ENCODE results near the gene CXXC4. TPM values are rescaled to one million over a fixed set of nuclear protein-coding genes. Genes with fewer than 3 reads are reported as not detected.

CXXC4 gene
- total and polyA plus RNA-seq, 2 of the 13 experiments (the other 11 are each of a cell fraction or from before 2014, with no cell fraction given) = not detected

DNA sequence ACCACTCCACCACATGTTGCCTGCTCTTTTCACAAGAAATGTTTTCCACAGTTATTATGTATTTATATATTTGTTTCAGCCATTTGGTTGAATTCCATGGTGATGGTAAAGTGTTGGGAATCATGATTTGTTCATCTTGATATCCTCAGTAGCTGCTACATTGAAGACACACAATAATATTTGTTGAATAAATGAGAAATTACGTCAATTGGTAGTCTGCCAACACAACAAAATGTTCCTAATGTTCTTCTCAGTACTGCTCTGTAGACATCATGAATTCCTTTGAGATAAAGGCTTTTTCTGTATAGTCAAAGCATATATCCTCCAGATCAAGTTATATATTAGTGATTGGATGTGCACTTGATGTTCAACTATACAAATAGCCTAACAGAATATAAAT, 29.5 kb downstream of the CXXC4 start:
- H3K27me3 ChIP-seq (ENCODE audit: control insufficient read depth in 1 of 2, insufficient read depth in 2 of 2, low read length in 2 of 2) = no peaks in the 10 kb centered on the region
- FAIRE-seq (no peak), DNase-seq (ENCODE audit: low spot score) (no peak), ATAC-seq (no peak)
- H2AFZ ChIP-seq (ENCODE audit: low read length) = no peak overlapping the region
- no peaks in the 10 kb centered on the region for H3K36me3 ChIP-seq (replicated peaks in 1 of 2; ENCODE audit: control insufficient read depth in 1 of 2, insufficient read depth in 2 of 2, low read length in 2 of 2)
- H3K9me3 ChIP-seq (ENCODE audit: low read length) = no peaks in the 10 kb centered on the region
- H4K20me1 ChIP-seq (ENCODE audit: insufficient read depth, low read length) = no peaks in the 10 kb centered on the region
- no peak overlapping the region for H3K9ac ChIP-seq (ENCODE audit: insufficient read depth, low read depth, low read length)
- no peak overlapping the region for H3K4me2 ChIP-seq (ENCODE audit: low read depth, low read length)
- intact Hi-C loops (cut with micrococcal nuclease; ENCODE audit: unreplicated experiment) = no loop called here
- ChIA-PET POLR2A (no interaction called here), CTCF (ENCODE audit: low intra/inter-chr PET ratio, low total read pairs) (no interaction called here)
- H3K79me2 ChIP-seq (ENCODE audit: insufficient read depth, low read length) = no peaks in the 10 kb centered on the region
- no TSS peak for BruUV-seq (replicated peaks)
- H3K27ac ChIP-seq (ENCODE audit: extremely low read length, insufficient read depth, low read length) = no peak overlapping the region
- 0% methylated on average over 1 of the region's 1 CpG for WGBS (ENCODE audit: low lambda C conversion rate)
- TF ChIP-seq, protein P1, sequence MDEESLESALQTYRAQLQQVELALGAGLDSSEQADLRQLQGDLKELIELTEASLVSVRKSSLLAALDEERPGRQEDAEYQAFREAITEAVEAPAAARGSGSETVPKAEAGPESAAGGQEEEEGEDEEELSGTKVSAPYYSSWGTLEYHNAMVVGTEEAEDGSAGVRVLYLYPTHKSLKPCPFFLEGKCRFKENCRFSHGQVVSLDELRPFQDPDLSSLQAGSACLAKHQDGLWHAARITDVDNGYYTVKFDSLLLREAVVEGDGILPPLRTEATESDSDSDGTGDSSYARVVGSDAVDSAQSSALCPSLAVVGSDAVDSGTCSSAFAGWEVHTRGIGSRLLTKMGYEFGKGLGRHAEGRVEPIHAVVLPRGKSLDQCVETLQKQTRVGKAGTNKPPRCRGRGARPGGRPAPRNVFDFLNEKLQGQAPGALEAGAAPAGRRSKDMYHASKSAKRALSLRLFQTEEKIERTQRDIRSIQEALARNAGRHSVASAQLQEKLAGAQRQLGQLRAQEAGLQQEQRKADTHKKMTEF (CRISPR knock-in tag; IDR thresholded peaks at IDR 0.05) = no peak
- TF ChIP-seq SOX5 (CRISPR knock-in tag; IDR thresholded peaks at IDR 0.05; ENCODE audit: borderline replicate concordance) (no peak), PAX8 (CRISPR knock-in tag; IDR thresholded peaks at IDR 0.05; ENCODE audit: borderline replicate concordance) (no peak), AGO2 (optimal IDR thresholded peaks at IDR 0.05; ENCODE audit: low read depth, low read length) (no peak)
- in situ Hi-C loops (cut with HindIII; ENCODE audit: extremely low pct_ligation_motif_present, low pct_unique_long_range_greater_than_20kb) = no loop called here
- no peak overlapping the region for H3K4me3 ChIP-seq (replicated peaks in 1 of 3; ENCODE audit: insufficient read depth in 1 of 3, low read depth in 2 of 3, low read length in 3 of 3)
- H3K4me1 ChIP-seq (ENCODE audit: insufficient read depth, low read length) = no peaks in the 10 kb centered on the region

DNA sequence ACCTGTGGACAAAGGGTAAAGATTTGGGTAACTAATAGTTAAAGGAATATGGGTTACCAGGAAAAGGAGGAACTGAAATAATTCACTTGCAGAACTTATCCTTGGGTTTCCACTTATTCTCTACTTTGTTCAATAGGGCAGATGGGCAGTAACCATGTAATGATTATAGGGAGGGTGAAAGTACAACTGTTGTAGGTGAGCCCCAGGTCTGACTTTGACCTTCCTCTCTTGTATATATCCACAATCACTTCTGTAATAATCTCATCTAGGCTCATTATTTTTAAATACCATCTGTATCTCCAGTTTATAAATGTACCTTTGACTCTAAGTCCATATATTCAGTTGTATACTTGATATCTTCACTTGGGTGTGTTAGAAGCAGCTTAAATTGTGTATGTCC, 32.1 kb downstream of the CXXC4 start:
- FAIRE-seq (no peak), ATAC-seq (no peak), DNase-seq (ENCODE audit: low spot score) (no peak)
- no peak overlapping the region for H3K27ac ChIP-seq (ENCODE audit: extremely low read length, insufficient read depth, low read length)
- no TSS peak for BruUV-seq (replicated peaks)
- H3K4me2 ChIP-seq (ENCODE audit: low read depth, low read length) = no peak overlapping the region
- H3K4me1 ChIP-seq (ENCODE audit: insufficient read depth, low read length) = no peaks in the 10 kb centered on the region
- ChIA-PET POLR2A (no interaction called here), CTCF (ENCODE audit: low intra/inter-chr PET ratio, low total read pairs) (no interaction called here)
- intact Hi-C loops (cut with micrococcal nuclease; ENCODE audit: unreplicated experiment) = no loop called here
- H3K9ac ChIP-seq (ENCODE audit: insufficient read depth, low read depth, low read length) = no peak overlapping the region
- no peak overlapping the region for H3K4me3 ChIP-seq (replicated peaks in 1 of 3; ENCODE audit: insufficient read depth in 1 of 3, low read depth in 2 of 3, low read length in 3 of 3)
- H3K79me2 ChIP-seq (ENCODE audit: insufficient read depth, low read length) = no peaks in the 10 kb centered on the region
- H3K9me3 ChIP-seq (ENCODE audit: low read length) = no peaks in the 10 kb centered on the region
- H3K36me3 ChIP-seq (replicated peaks in 1 of 2; ENCODE audit: control insufficient read depth in 1 of 2, insufficient read depth in 2 of 2, low read length in 2 of 2) = no peaks in the 10 kb centered on the region
- no peaks in the 10 kb centered on the region for H3K27me3 ChIP-seq (ENCODE audit: control insufficient read depth in 1 of 2, insufficient read depth in 2 of 2, low read length in 2 of 2)
- TF ChIP-seq ZNF709 (CRISPR knock-in tag; IDR thresholded peaks at IDR 0.05) (no peak), ZNF577 (CRISPR knock-in tag; IDR thresholded peaks at IDR 0.05; ENCODE audit: borderline replicate concordance, low read depth) (no peak), ZNF234 (CRISPR knock-in tag; conservative IDR thresholded peaks at IDR 0.05) (no peak), GLI4 (CRISPR knock-in tag; IDR thresholded peaks at IDR 0.05; ENCODE audit: borderline replicate concordance) (no peak), ZBTB3 (CRISPR knock-in tag; IDR thresholded peaks at IDR 0.05; ENCODE audit: borderline replicate concordance, low read depth) (no peak), POLR2A (IDR thresholded peaks at IDR 0.05; ENCODE audit: insufficient read depth in 1 of 2, low read depth in 2 of 2, low read length in 2 of 2) (no peak)
- TF ChIP-seq, protein P2, sequence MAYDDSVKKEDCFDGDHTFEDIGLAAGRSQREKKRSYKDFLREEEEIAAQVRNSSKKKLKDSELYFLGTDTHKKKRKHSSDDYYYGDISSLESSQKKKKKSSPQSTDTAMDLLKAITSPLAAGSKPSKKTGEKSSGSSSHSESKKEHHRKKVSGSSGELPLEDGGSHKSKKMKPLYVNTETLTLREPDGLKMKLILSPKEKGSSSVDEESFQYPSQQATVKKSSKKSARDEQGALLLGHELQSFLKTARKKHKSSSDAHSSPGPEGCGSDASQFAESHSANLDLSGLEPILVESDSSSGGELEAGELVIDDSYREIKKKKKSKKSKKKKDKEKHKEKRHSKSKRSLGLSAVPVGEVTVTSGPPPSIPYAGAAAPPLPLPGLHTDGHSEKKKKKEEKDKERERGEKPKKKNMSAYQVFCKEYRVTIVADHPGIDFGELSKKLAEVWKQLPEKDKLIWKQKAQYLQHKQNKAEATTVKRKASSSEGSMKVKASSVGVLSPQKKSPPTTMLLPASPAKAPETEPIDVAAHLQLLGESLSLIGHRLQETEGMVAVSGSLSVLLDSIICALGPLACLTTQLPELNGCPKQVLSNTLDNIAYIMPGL (CRISPR knock-in tag; IDR thresholded peaks at IDR 0.05; ENCODE audit: borderline replicate concordance in 1 of 2, low read depth in 1 of 2) = no peak
- TF ChIP-seq, protein P3, sequence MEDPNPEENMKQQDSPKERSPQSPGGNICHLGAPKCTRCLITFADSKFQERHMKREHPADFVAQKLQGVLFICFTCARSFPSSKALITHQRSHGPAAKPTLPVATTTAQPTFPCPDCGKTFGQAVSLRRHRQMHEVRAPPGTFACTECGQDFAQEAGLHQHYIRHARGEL (CRISPR knock-in tag; IDR thresholded peaks at IDR 0.05) = no peak
- TF ChIP-seq, protein P4, sequence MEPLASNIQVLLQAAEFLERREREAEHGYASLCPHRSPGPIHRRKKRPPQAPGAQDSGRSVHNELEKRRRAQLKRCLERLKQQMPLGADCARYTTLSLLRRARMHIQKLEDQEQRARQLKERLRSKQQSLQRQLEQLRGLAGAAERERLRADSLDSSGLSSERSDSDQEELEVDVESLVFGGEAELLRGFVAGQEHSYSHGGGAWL (CRISPR knock-in tag; IDR thresholded peaks at IDR 0.05) = no peak
- TF ChIP-seq, protein P5, sequence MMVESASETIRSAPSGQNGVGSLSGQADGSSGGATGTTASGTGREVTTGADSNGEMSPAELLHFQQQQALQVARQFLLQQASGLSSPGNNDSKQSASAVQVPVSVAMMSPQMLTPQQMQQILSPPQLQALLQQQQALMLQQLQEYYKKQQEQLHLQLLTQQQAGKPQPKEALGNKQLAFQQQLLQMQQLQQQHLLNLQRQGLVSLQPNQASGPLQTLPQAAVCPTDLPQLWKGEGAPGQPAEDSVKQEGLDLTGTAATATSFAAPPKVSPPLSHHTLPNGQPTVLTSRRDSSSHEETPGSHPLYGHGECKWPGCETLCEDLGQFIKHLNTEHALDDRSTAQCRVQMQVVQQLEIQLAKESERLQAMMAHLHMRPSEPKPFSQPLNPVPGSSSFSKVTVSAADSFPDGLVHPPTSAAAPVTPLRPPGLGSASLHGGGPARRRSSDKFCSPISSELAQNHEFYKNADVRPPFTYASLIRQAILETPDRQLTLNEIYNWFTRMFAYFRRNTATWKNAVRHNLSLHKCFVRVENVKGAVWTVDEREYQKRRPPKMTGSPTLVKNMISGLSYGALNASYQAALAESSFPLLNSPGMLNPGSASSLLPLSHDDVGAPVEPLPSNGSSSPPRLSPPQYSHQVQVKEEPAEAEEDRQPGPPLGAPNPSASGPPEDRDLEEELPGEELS (CRISPR knock-in tag; IDR thresholded peaks at IDR 0.05) = no peak
- in situ Hi-C loops (cut with HindIII; ENCODE audit: extremely low pct_ligation_motif_present, low pct_unique_long_range_greater_than_20kb) = no loop called here
- no peak overlapping the region for H2AFZ ChIP-seq (ENCODE audit: low read length)
- H4K20me1 ChIP-seq (ENCODE audit: insufficient read depth, low read length) = no peaks in the 10 kb centered on the region

Measured in HepG2 (cell line).